ENCODE measurements around the gene GPR146.
A peak's percentile ranks its signal among the peaks of the same experiment; 100 is the strongest.

GPR146 gene

DNA sequence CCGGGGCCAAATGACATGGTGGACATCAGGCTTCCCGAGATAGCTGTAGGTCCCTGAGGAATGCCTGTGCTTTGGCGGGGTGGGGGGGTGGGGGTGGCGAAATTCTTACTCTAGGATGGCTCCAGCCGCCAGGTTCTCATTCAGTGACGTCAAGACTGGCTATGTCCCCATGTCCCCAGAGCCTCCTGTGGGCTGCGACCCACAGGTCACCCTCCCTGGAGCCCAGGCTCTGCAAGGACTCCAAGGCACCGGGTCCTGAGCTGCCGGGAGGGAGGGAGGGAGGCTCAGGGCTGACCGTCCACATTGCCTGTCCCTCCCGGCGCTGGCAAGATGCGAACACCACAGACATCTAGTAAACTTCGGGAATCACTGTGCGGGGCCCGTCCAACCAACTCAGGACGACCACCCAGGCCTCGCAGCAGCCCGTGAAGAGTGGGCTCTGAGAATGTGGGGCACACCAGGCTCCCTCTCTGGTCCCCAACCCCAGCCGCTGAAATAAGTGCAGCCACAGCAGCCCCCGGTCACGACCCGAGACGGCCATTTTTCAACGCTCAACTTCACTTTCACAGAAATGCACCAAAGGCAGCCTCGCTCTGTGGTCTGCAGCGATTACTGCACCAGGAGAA lies 12.6 kb downstream of the GPR146 start:
- DNase-seq (ENCODE audit: low read depth in 2 of 3, low spot score in 2 of 3): no peak

DNA sequence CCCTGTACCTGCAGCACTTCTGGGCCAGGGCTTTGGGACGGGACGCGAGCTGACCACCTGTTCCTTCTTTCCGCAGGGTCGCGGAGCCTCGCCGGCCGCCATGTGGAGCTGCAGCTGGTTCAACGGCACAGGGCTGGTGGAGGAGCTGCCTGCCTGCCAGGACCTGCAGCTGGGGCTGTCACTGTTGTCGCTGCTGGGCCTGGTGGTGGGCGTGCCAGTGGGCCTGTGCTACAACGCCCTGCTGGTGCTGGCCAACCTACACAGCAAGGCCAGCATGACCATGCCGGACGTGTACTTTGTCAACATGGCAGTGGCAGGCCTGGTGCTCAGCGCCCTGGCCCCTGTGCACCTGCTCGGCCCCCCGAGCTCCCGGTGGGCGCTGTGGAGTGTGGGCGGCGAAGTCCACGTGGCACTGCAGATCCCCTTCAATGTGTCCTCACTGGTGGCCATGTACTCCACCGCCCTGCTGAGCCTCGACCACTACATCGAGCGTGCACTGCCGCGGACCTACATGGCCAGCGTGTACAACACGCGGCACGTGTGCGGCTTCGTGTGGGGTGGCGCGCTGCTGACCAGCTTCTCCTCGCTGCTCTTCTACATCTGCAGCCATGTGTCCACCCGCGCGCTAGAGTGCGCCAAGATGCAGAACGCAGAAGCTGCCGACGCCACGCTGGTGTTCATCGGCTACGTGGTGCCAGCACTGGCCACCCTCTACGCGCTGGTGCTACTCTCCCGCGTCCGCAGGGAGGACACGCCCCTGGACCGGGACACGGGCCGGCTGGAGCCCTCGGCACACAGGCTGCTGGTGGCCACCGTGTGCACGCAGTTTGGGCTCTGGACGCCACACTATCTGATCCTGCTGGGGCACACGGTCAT lies 13.3 kb downstream of the GPR146 start:
- no peak for DNase-seq (ENCODE audit: low read depth in 2 of 3, low spot score in 2 of 3)

DNA sequence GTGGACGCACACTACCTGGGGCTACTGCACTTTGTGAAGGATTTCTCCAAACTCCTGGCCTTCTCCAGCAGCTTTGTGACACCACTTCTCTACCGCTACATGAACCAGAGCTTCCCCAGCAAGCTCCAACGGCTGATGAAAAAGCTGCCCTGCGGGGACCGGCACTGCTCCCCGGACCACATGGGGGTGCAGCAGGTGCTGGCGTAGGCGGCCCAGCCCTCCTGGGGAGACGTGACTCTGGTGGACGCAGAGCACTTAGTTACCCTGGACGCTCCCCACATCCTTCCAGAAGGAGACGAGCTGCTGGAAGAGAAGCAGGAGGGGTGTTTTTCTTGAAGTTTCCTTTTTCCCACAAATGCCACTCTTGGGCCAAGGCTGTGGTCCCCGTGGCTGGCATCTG lies 14.0 kb downstream of the GPR146 start:
- no peak for DNase-seq (ENCODE audit: low read depth in 2 of 3, low spot score in 2 of 3)

DNA sequence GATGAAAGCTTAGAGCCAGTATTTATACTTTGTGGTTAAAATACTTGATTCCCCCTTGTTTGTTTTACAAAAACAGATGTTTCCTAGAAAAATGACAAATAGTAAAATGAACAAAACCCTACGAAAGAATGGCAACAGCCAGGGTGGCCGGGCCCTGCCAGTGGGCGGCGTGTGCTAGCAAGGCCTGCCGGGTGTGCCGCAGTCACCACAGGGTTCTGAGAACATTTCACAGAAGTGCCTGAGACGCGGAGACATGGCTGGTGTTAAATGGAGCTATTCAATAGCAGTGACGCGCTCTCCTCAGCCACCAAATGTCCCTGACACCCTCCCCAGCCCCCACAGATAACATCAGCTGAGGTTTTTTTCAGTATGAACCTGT lies 14.5 kb downstream of the GPR146 start:
- DNase-seq (ENCODE audit: low read depth in 2 of 3, low spot score in 2 of 3): no peak

DNA sequence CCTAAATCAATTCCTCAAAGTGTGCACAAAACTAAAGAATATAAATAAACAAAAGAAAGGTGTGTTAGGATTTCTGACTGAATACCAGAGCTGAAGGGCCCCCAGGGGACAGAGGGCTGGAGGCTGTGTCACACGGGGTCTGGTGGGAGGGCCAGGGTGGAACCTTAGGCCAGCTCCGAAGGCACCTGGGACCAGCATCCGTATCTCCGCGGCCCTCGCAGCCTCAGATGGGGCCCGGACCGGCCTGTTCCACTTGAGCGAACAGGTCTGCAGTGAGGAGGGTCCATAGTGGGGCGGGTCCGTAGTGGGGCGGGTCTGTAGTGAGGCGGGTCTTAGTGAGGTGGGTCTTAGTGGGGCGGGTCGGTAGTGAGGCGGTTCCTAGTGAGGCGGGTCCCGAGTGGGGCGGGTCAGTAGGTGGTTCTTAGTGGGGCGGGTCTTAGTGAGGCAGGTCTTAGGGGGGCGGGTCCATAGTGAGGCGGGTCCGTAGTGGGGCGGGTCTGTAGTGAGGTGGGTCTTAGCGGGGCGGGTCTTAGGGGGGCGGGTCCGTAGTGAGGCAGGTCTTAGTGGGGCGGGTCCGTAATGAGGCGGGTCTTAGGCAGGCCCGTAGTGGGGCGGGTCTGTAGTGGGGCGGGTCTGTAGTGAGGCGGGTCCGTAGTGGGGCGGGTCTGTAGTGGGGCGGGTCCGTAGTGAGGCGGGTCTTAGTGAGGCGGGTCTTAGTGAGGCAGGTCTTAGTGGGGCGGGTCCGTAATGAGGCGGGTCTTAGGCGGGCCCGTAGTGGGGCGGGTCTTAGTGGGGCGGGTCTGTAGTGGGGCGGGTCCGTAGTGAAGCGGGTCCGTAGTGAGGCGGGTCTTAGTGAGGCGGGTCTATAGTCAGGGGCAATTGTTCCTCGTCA lies 15.1 kb downstream of the GPR146 start:
- no peak for DNase-seq (ENCODE audit: low read depth in 2 of 3, low spot score in 2 of 3)

DNA sequence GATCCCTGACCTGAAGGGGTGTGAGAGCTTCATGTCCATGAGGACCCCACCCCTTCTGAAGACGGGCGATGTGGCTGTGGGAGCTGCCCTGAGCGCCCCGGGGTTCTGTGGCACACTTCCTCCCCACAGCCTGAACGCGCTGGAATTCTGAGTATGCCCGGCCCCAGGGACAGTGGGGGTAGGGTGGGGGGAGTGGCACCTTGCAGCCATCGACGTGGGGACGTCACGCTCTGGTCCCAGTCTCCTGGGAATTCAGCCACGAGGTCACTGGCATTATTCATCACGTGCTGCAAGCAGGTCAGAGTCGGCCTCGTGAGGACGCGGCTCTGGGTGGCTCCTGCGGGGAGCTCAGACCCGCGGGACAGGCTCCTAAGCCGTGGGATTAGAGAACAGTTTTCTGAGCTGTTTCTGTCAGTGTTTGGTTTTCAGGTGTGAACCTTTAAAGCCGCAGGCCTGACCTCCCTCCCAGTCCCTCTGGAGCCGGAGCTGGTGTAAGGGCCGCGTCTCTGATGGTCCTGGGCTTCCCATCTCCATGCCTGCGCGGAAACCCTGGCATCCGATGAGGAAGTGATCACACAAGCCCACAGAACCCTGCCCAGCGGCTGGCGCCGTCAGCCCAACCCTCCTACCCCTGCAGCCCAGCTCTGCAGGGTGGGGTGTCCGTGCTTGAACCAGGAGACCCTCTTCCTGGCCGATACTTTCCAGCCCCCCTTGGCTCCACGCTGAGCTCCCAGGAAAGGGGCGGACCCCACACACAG lies 16.1 kb downstream of the GPR146 start:
- no peak for DNase-seq (ENCODE audit: low read depth in 2 of 3, low spot score in 2 of 3)

DNA sequence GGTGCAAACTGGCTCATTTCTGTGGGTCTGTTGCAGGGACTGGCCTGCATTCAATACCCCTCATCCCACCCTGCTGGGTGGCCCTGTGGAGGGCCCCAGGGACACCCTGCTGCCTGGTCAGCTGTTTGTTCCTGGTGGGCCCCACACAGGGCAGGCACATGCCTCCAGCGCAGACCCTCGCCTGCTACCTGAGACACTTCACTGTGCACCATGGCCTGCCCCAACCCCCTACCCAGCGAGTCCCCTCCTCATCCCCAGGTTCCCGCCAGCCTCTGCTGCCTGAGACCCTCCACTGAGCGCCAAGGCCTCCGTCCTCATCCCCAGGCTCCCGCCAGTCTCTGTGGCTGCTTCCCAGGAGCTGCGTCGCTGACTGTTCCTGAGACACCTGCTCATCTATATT lies 16.8 kb downstream of the GPR146 start:
- no peak for DNase-seq (ENCODE audit: low read depth in 2 of 3, low spot score in 2 of 3)

DNA sequence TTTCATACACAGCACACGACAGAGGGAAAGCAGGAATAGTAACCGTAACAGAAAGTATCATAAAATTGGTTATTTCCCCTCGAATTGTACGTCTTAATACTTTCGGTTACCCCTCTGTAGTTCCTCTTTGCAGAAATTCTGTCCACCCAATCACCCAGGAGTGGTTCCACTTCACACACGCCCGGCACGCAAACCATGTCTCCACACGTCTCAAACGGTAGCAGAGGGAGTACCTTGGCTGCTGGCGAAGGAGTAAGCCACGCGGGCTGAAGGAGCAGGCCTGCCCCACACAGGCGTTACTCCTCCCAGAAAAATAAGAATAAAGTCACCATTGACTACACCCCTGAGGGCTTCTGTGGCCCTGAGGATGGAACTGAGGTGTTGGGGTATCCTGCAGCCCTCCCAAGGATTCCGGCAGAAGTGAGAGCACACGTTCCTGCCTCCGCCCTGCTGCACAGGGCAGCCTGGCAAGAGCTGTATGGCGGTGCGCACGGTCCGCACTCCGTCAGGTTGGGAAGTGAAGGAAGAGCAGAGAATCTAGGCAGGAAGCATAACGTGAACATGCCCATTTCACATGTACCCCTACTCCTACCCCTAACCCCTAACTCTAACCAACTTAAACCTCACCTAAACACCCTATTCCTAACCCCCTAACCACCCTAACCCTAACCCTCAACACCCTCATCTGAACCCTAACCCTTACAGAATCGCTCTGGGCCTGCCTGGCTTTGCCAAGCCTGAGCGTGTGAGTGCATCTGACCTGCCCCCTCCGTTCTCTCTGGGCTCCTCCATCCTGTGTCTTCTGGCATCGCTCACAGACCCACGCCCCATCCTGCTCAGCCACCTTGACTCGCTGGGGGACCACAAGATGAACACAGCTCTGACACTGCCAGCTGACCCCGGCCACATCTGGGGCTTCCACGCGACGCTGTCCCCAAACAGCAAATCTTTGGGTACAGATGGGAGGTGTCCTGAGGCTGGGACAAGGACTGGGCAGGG lies 18.2 kb downstream of the GPR146 start:
- DNase-seq (ENCODE audit: low read depth in 2 of 3, low spot score in 2 of 3): no peak

DNA sequence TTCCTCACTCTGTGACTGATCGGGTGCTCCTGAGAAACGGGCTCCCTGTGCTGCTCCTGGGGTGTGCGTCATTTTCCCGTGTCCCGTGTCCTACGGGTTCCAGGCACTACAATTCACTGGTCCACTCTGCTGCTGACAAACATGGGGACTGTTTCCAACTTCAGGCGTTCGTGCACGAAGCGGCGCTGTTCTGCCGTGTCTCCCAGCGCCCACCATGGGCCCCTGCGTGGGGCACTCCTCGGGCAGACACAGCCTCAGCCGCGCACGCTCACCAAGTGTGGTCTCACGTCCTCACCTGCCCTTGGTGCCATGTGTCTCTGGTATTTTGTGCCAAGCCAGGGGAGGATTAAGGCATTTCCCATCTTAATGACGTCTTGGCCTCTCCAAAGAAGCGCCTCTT lies 19.0 kb downstream of the GPR146 start:
- DNase-seq (ENCODE audit: low read depth in 2 of 3, low spot score in 2 of 3): no peak

DNA sequence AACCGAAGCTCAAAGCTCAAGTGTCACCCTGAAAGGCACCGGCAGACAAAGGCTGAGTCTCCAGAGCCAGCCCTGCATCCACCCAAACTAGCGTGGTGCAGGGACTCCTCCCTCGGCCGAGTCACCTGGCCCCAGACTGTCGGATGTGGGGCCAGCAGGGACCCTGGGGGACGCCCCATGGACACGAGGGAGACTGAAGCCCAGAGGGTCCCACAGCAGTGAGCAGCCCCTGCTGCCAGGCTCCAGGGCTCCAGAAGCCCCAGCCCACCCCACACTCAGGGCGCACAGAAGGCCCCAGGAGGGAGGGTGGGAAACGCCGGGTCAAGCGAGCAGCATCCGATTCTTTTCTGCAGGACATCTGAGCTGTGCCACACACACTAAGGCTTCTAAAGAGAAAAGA lies 20.2 kb downstream of the GPR146 start:
- no peak for DNase-seq (ENCODE audit: low read depth in 2 of 3, low spot score in 2 of 3)

DNA sequence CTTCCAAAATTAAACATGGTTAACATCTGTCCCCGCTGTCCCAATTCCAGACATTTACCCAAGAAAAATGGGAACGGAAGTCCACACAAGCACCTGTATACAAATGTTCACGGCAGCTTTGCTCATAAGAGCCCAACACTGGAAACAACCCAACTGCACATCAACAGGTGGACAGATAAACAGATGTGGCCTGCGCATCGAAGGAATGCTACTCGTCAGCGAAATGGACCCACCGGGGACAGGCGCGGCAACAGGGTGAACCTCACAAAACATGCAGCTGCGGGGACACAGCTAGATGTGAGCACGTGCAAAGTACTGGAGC lies 20.9 kb downstream of the GPR146 start:
- no peak for DNase-seq (ENCODE audit: low read depth in 2 of 3, low spot score in 2 of 3)

DNA sequence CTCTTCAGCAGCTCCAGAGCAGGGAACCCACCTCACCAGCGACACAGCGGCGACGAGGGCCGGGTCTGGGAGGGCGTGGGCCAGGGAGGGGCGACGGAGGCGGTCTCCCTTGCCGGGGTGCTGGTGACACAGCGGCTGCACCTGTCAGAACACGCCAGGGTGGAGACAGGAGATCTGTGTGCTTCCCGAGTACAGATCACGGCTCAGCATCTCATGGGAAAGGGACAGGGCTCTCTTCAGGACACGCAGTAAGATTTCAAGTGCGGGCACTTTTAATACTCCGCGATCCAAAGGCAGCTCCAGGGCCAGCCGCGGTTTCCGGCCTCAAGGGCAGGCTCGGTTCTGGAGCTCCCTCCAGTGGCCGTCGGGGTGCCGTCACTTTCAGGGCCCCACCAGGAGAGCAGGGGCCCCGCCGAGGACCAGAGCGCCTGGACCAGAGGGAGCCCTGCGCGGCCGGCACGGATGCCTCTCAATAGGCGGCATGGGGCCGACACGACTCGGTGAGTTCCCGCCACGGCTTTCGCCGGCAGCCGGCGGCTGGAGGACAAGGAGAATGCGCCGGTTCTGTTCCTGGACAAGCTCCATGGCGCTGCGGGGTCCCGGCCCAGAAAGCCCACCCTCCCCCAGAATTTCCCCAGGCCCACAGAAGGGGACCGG lies 21.4 kb downstream of the GPR146 start:
- DNase-seq (ENCODE audit: low read depth in 2 of 3, low spot score in 2 of 3): peak; percentile 48 to 60 (median 59)

DNA sequence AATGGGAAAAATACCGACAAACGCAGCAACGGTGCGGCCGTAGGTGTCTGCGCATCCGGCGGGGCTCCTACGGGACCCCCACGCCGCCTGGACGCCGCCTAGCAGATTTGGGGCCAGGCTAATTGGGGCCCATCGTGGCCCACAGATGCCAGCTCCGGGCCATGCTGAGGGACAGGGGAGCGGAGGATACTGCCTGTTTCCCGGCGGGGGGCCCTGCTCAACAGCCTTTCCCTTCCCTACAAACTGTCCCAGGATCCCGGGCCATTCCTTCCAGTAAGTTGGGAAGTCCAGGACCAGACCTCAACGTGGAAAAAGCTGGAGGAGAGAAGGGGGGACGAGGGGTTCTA lies 21.9 kb downstream of the GPR146 start:
- no peak for DNase-seq (ENCODE audit: low read depth in 2 of 3, low spot score in 2 of 3)

DNA sequence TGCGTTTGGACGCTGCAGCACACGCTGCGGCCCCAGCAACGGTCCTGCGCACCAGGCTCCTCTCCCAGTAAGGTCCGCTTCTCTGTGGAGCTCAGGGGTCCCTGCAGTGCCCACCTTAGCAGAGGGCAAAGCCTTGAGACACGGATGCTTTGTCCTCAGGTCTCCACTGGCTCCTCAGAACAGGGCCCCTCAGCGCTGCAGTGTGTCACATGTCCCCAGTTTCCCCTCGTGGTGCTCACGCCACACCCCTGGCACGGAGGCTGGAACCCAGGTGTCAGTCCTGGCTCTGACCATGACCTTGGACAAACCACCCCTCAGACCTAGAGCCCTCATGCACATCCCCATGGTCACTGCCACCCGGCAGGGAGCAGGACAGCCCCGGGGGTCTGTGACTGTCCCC lies 23.7 kb downstream of the GPR146 start:
- DNase-seq (ENCODE audit: low read depth in 2 of 3, low spot score in 2 of 3): no peak

DNA sequence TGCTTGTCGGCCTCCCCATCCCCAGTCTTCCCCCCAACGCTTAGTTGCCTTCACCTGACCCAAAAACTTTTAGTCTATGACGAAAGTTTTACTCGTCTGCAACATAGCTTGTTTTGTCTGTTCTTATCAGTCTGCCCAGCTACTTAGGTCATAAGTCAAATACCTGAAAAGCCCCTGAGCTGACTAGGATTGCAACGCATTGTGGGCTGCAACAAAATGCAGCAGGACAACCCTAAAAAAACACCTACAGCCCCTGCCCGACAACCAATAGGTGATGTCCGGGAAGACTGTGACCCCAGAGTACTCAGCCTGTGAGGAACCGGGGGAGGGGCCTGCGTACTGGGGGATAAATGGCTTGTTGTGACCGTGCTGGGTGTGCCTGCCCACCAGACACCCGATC lies 24.3 kb downstream of the GPR146 start:
- no peak for DNase-seq (ENCODE audit: low read depth in 2 of 3, low spot score in 2 of 3)

DNA sequence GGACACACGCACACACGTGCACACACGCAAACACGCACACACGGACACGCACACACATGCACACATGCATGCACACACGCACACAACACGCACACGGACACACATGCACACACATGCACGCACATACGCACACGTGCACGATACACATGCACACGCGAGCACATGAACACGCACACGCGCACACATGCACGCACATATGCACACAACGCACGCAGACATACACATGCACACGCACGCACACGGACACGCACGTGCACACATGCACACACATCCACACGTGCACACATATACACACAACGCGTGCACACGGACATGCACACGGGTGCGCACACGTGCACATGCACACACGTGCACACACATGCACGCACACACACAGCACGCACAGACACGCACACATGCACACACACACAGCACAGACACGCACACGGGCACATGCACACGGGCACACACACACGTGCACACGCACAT lies 26.2 kb downstream of the GPR146 start:
- DNase-seq (ENCODE audit: low read depth in 2 of 3, low spot score in 2 of 3): no peak

DNA sequence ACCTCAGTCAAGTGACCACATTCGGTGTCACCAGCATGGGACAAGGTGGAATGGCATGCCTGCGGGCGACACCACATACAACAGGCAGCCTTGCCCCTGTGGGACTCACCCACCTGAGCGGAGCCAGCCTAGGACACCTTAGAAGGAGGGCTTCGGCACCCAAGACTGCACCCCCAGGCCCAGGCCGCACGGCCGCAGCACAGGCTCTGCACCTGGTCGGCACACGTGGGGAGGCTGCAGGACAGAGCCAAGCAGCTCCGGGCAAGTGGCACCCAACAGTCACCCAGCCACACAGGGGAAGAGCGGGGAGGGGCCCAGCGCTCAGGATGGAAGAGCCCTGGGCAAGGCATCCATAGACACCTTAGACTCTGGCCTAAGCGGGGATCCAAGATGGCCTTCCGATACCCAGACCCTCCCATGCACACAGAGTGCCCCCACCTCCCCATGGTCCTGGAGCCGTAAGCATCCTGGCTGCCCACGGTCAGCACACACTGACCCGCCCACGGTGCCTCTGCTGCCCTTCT lies 27.4 kb downstream of the GPR146 start:
- no peak for DNase-seq (ENCODE audit: low read depth in 2 of 3, low spot score in 2 of 3)

DNA sequence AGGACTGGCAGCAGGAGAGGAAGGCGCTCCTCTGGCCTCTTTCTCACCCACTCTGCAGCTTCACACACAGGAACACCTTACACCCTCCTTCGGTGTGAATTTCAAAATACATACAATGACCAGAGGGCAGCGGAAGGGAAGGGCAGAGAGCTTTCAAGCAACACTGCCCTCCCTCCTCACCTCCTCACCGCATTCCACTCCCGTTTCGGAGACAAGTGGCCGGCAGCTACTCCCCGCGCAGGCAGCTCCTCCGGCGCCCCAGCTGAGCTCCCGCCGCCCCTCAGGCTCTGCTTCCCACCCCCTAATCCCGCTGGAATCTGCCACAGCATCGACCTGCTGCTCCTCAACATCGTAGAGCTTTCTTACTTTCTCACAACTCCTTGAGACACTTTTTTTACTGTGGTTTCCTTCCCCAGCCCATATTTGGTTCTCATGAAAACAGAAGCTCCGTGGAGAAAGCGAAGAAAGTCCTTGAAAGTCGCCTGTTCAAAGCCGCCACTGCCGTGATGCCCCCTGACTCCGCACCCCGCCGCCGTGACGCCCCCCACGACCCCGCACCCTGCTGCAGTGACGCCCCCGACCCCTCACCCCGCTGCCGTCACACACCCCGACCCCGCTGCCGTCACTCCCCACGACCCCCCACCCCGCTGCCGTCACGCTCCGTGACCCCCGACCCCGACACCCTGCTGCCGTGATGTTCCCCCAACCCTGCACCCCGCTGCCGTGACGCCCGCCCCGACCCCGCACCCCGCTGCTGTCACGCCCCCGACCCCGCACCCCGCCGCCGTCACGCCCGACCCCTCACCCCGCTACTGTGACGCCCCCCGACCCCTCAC lies 29.0 kb downstream of the GPR146 start:
- DNase-seq (ENCODE audit: low read depth in 2 of 3, low spot score in 2 of 3): no peak

Measured in activated CD8-positive, alpha-beta memory T cell treated with anti-CD3 and anti-CD28 coated beads for 48 hours (primary cell).